Measurements from ENCODE around the gene TSNAX. TPM values are rescaled to one million over a fixed set of nuclear protein-coding genes. Genes with fewer than 3 reads are reported as not detected.

TSNAX gene
- total and polyA plus RNA-seq, 9 of the 15 experiments (the other 6 are each of a cell fraction or from before 2014, with no cell fraction given), result 33.8 to 102 (median 61.2) TPM

DNA sequence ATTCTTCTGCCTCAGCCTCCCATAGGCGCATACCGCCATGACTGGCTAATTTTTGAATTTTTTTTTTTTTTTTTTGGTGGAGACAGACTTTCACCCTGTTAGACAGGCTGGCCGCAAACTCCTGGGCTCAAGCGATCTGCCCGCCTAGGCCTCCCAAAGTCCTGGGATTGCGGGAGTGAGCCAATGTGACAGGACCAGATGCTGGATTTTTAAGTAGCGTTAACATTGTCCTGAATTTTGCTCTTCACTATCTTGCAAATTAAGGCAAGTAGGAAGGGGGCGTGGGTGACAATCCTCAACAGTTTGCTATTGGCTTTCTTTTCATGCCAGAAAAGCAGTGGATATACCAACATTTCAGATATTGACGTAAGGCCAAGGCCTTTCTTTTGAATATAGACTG, 49.7 kb upstream of the TSNAX start:
- no peak for ATAC-seq
- no peak for FAIRE-seq
- no TSS peak for BruUV-seq (replicated peaks)

More for the DNA sequence above, 49.7 kb upstream of the TSNAX start:
- no peak overlapping the region for H2AFZ ChIP-seq (ENCODE audit: low read depth, low read length)
- H3K4me3 ChIP-seq, result no peak overlapping the region
- WGBS (ENCODE audit: insufficient coverage, low coverage, missing lambda C conversion rate), result 60% methylated on average over 7 of the region's 9 CpGs
- intact Hi-C loops (cut with micrococcal nuclease) (no loop called here), in situ Hi-C loops (cut with MboI) (no loop called here)
- no peaks in the 10 kb centered on the region for H4K20me1 ChIP-seq (replicated peaks; ENCODE audit: control insufficient read depth, insufficient read depth, low read length)
- POLR2A ChIA-PET, result no interaction called here
- H3K9ac ChIP-seq (ENCODE audit: insufficient read depth in 1 of 2, low read depth in 2 of 2, low read length in 2 of 2), result no peak overlapping the region
- no peak overlapping the region for H3K27ac ChIP-seq (ENCODE audit: extremely low read depth, low read depth, low read length)
- CTCF ChIA-PET (ENCODE audit: low intra/inter-chr PET ratio), result no interaction called here
- DNase-seq (ENCODE audit: extremely low read depth in 1 of 4, low spot score in 3 of 4), result no peak
- H3K9me3 ChIP-seq (replicated peaks; ENCODE audit: control insufficient read depth, insufficient read depth, low read depth, low read length), result no peaks in the 10 kb centered on the region
- no peaks in the 10 kb centered on the region for H3K36me3 ChIP-seq (ENCODE audit: control insufficient read depth, insufficient read depth, low read length)
- H3K9me1 ChIP-seq (ENCODE audit: control insufficient read depth, insufficient read depth, low read length), result no peaks in the 10 kb centered on the region
- TF ChIP-seq MCM5 (IDR thresholded peaks at IDR 0.05; ENCODE audit: low read depth) (no peak), FOXA1 (IDR thresholded peaks at IDR 0.05; ENCODE audit: borderline replicate concordance) (no peak), MTA1 (IDR thresholded peaks at IDR 0.05; ENCODE audit: borderline replicate concordance) (no peak), CEBPG (CRISPR knock-in tag; IDR thresholded peaks at IDR 0.05) (no peak), CEBPG (tag; conservative IDR thresholded peaks at IDR 0.05 in 1 of 2, IDR thresholded peaks at IDR 0.05 in 1 of 2) (no peak), SNIP1 (IDR thresholded peaks at IDR 0.05; ENCODE audit: low read depth) (no peak), CREBBP (IDR thresholded peaks at IDR 0.05; ENCODE audit: low read depth, low read length) (no peak), PHTF2 (CRISPR knock-in tag; IDR thresholded peaks at IDR 0.05) (no peak), L3MBTL2 (IDR thresholded peaks at IDR 0.05) (no peak), PHF20 (IDR thresholded peaks at IDR 0.05; ENCODE audit: partially characterized antibody) (no peak), KHSRP (IDR thresholded peaks at IDR 0.05) (no peak)
- TF ChIP-seq, protein P1, sequence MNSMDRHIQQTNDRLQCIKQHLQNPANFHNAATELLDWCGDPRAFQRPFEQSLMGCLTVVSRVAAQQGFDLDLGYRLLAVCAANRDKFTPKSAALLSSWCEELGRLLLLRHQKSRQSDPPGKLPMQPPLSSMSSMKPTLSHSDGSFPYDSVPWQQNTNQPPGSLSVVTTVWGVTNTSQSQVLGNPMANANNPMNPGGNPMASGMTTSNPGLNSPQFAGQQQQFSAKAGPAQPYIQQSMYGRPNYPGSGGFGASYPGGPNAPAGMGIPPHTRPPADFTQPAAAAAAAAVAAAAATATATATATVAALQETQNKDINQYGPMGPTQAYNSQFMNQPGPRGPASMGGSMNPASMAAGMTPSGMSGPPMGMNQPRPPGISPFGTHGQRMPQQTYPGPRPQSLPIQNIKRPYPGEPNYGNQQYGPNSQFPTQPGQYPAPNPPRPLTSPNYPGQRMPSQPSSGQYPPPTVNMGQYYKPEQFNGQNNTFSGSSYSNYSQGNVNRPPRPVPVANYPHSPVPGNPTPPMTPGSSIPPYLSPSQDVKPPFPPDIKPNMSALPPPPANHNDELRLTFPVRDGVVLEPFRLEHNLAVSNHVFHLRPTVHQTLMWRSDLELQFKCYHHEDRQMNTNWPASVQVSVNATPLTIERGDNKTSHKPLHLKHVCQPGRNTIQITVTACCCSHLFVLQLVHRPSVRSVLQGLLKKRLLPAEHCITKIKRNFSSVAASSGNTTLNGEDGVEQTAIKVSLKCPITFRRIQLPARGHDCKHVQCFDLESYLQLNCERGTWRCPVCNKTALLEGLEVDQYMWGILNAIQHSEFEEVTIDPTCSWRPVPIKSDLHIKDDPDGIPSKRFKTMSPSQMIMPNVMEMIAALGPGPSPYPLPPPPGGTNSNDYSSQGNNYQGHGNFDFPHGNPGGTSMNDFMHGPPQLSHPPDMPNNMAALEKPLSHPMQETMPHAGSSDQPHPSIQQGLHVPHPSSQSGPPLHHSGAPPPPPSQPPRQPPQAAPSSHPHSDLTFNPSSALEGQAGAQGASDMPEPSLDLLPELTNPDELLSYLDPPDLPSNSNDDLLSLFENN (IDR thresholded peaks at IDR 0.05; ENCODE audit: low read depth in 2 of 2, low read length in 2 of 2), result no peak
- H3K4me1 ChIP-seq (replicated peaks in 1 of 2; ENCODE audit: control insufficient read depth in 2 of 2, insufficient read depth in 2 of 2, low read length in 2 of 2), result no peaks in the 10 kb centered on the region
- no peak overlapping the region for H3K4me2 ChIP-seq (ENCODE audit: insufficient read depth, low read length)
- H3K27me3 ChIP-seq (ENCODE audit: control insufficient read depth in 2 of 2, insufficient read depth in 2 of 2, low read length in 2 of 2), result peaks cover 8 to 9% of the 10 kb centered on the region in 2 experiments
- H3K79me2 ChIP-seq (ENCODE audit: control insufficient read depth, insufficient read depth, low read length), result no peaks in the 10 kb centered on the region
